Activated CD4-positive, alpha-beta T cell treated with anti-CD3 and anti-CD28 coated beads, Interleukin-10, Interleukin-2, amounts not matched to agents 100 ng/mL and 50 ng/mL, durations not matched to agents 16 hours and 8 hours (primary cell): ENCODE data around the gene ZNF532.

Experiments
- DNase-seq: peaks from one replicate; pipeline ENCODE4 v3.0.0-alpha.2; 2020

ZNF532 gene

GRCh38 chr18:58983260-58984155 is 118.8 kb downstream of the ZNF532 start:
- DNase-seq: no peak

DNA sequence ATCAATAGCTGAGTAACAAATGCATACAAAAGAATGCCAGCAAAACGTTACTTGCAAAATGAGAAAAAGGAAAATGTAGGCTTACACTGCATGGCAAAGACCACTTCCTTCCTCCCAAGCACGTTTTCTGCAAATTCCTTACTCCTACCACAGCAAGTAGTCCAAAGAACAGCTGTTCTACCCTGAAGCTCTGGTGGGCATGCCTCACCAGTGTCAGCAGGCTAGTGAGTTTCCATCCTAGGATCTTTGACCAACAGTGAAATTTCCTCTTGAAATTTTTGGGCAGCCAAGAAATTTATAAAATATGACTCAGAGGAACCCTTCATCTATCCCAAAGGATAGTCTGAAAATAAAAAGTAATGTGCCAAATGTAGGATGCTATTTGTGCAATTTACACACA is 123.9 kb downstream of the ZNF532 start:
- DNase-seq: no peak

GRCh38 chr18:58989184-58989759 is 124.6 kb downstream of the ZNF532 start:
- DNase-seq: no peak

DNA sequence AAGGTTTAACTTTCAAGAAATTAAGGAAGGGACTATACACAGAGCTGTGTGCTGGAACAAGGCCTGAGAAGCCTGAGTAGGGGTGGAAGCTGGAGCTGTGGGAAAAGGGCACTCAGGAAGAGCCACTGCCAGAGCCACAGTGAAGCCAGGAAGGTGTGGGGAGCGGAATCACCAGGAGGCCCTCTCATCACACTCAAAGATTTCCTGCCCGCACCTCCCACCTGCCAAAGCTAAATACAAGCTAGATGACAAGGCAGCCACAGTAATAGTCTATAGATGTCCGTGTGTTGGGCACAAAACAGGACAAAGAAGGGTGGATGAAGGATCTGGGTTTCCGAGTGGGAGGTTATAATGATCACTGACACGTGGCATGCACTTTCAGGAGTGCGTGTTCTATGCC is 126.0 kb downstream of the ZNF532 start:
- no peak for DNase-seq

- DNase-seq: peak; percentile 47
Measured at GRCh38 chr18:58991167-58991798, 126.6 kb downstream of the ZNF532 start.

DNA sequence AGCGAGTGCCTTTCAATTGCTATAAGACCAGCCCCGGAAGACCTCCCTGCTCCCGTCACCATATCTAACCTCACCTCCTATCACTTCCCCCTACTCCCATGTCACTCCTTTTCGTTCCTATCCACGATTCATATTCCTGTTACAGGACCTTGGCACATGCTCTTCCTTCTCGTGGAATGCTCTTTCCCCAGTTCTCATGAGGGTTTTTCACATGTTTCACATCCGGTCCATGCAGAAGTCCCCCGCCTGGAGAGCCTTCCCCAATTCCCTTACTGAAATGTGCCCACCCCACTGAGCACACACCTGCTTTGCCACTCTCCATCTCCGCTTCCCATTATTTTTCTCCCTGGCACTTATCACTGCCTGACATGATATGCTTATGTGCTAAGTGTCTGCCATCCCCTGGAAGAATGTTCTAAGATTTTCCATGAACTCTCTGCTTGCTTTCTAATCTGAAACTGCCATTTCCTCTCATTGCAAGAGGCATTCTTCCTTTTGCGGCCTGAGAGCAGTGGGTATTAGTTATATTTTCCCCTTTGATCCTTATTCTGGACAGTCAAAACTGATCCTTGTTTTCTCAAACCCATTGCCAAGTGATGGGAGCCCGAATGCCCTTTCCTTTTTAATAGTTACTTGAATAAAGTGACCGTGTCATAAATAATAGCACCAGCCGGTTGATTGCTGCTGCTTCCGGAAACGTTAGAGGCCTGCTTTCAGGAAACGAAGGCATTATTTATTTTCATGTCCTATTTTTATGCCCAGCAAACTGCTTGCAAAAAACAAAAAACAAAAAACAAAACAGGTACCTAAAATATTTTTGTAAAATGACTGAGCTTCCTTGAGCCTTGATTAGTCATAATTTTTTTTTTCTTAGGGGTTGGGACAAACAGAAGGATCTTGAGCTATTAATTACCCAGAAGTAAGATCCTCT is 127.9 kb downstream of the ZNF532 start:
- DNase-seq: no peak

- no peak for DNase-seq
Measured at GRCh38 chr18:58993260-58993659, 128.6 kb downstream of the ZNF532 start.

- no peak for DNase-seq
Measured at GRCh38 chr18:58995663-58996062, 131.0 kb downstream of the ZNF532 start.

- no peak for DNase-seq
Measured at GRCh38 chr18:58996131-58996641, 131.5 kb downstream of the ZNF532 start.

DNA sequence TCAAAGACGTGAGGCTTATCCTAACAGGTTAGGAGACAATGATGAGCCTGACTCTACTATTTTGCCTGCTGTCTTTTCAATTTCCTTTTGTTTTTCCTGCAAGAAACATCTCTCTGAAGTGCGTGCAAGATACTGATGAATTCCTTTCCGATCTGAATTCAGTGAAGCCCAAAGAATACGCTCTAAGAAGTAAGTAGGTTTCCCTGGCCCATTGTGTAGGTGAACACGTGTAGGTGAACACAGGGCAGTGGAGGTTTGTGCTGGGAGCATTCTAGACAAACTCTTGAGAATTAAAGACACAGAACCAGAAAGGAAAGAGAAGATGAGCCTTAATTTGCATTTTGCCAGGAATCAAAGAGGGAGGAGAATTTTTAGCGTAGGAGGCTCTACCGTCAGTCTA is 132.0 kb downstream of the ZNF532 start:
- DNase-seq: no peak

DNA sequence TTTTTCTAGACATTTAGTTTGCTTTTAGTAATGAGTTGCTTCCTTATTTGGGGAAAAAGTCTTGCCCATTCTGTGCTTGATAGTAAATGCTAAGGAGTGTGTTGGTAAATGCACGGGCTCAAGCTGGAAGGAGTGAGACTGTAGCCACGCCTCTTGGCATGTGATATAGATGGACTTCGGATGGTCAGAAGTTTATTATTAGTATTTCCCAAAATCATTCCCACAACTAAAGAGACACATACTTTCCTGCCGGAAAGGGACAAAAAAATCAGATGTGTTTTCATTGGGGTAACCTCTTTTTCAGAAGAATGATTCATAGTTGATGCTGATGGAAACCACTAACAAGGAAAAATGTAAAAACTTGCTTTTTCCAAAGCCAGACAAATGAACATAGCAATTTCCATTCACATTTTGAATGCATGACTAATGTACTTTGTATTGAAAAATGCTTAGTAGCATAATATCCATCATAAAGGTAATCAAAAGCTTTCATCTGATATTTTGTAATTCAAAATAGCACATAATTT is 133.2 kb downstream of the ZNF532 start:
- no peak for DNase-seq

- DNase-seq: no peak
Measured at GRCh38 chr18:58998401-58999203, 133.9 kb downstream of the ZNF532 start.

DNA sequence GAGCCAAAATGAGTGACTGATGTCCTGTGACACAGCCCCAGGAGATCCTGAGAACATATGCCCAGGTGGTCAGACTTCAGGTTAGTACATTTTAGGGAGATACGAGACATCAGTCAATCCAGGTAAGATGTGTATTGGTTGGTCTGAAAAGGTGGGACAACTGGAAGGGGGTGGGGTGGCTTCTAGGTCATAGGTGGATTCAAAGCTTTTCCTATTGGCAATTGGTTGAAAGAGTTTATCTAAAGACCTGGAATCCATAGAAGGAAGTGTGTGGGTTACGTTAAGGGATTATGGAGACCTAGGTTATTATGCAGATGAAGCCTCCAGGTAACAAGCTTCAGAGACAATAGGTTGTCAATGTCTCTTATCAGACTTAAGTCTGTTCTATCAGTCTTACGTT is 136.5 kb downstream of the ZNF532 start:
- DNase-seq: no peak

DNA sequence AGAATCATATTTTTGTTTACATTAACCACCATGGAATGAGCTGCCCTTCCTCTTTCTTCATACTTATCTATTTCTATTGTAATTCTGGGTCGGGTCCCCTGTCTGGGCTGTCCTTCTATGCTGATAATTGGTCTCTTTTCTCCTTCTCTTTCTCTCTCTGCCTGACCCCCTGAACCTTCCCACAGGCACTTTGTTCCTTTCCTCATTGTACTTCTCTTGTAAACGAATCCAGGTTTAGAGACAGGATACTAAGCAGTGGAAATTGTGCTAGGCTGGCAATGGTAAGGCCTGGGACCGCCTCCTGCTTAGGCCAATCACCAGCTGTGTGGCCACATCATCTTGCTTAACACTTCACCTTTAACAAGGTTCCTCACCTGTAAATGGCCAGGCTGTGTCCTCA is 137.0 kb downstream of the ZNF532 start:
- DNase-seq: no peak

DNA sequence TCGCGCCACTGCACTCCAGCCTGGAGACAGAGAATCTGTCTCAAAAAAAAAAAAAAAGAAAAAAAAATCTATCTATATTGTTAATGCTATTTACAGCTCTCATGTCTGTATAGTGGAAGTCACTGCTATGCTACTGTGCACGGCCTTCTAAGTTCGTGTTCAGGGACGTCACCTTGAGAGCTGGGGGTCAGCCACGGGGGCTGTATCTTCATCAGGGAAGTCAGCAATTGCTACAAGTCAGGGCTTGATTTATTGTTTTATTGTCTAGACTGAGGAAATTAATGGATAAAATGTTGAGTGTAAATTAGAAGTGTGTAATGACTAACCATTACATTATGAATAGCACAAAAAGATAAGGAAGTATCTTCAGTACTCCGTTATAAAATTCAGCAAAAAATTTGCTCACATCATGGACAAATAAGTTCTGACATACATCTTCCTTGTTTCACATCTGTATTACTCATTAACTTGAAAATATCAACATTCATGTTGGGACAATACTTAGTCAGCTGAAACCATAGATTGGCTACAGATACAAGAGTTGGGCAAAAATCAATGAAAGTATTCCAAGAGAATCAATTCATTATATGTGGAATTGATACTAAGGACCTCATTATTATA is 138.4 kb downstream of the ZNF532 start:
- DNase-seq: no peak

GRCh38 chr18:59005262-59005661 is 140.6 kb downstream of the ZNF532 start:
- no peak for DNase-seq

GRCh38 chr18:59006461-59007067 is 141.9 kb downstream of the ZNF532 start:
- no peak for DNase-seq

DNA sequence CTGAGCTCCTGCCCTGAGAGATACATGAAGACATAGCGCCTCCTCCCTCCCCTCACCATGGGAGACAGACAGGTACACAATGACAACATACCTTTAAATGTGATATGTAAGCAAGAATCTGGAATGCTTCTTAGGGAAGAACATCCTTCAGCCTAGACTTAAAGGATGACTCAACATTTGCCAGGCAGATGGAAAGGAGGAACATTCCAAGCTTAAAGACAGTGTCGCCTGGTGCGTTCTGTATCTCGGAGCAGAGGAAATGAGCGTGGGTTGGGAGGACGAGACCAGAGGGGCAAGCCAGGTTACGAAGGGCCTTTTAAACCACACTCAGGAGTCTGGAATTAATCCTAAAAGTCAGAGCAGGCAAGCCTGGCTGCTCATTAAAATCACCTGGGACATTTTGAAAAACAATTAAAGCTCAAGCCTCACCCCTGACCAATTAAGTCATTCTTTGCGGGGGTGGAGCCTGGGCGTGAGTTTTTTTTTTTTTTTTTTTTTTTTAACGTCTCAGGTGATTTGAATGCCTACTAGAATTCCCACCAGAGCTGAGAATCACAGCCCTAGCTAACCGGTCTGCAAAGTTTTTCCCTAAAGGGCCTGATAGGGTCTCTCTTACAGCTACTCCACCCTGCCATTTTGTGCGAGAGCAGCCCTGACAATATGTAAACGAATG is 143.8 kb downstream of the ZNF532 start:
- no peak for DNase-seq

DNA sequence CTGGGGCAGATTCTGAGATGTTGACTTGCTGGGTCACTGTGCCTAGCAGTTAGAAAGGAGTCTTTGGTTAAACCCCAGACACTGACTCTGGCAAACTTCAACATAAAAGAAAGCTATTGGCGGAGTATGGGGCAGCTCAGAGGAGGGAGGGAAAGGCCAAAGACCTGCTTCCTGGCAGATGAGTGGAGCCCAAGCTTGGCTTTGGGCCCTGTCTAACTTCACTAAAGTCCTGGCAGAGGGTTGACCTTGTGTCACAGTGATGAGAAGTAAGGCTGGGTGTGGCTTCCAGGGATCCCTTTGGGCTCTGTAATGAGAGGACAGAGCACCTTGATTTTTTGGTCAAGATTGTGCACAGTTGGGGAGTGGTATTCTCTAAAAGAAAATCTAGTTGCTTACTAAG is 145.2 kb downstream of the ZNF532 start:
- no peak for DNase-seq

- no peak for DNase-seq
Measured at GRCh38 chr18:59011289-59011688, 146.6 kb downstream of the ZNF532 start.
